K562 (cell line): ENCODE data around the gene PRR5. TPM values are rescaled to one million over a fixed set of nuclear protein-coding genes. Genes with fewer than 3 reads are reported as not detected.

Experiments
- ATAC-seq: fragments of 200-7000 bp; cut with Tn5 transposase; 3 replicates; pipeline ENCODE4 v1.9.1; 2020; ENCODE audit warnings: moderate library complexity
- BruUV-seq: library from RNA; stranded (reverse); fragments of 400-500 nt; replicated peaks from 2 replicates; lab custom pipeline; 2021; lab: Mats Ljungman, UMichigan
- CTCF ChIA-PET: fragments of 300-600 bp; formaldehyde crosslinking; extraction: SDS; loops from one replicate; lab custom pipeline; 2021; ENCODE audit warnings: low intra/inter-chr PET ratio; lab: Yijun Ruan, JAX
- POLR2A ChIA-PET: fragments of 300-600, 350-650 bp; sonication (Branson Sonifier 250); formaldehyde crosslinking; extraction: SDS; loops from one replicate; lab custom pipeline; 2021; ENCODE audit warnings: antibody characterized with exemption, inconsistent platforms; lab: Yijun Ruan, JAX
- DNase-seq, 4 experiments: peaks; one replicate each; pipeline versions ENCODE4 v3.0.0 to v3.0.0-alpha.2; 2011 to 2018; ENCODE audit warnings: low spot score in 3 of 4, mixed read lengths in 3 of 4; ENCODE audit errors: extremely low read depth in 1 of 4
- FAIRE-seq: peaks from 2 replicates; lab custom pipeline; 2011; peaks lifted over from hg19 to GRCh38; lab: Jason Lieb, UNC
- H2AFZ ChIP-seq: 2 replicates; pipeline ENCODE4 v1.6.0; 2011; ENCODE audit warnings: low read depth, low read length, control low read depth, inconsistent platforms
- H3K27ac ChIP-seq: fragments of 200-600 bp; 3 replicates; pipeline ENCODE4 v1.8.0; 2011; ENCODE audit warnings: low read depth, mild to moderate bottlenecking, control low read depth, inconsistent platforms, low read length, moderate library complexity, mixed read lengths; ENCODE audit errors: extremely low read depth
- H3K27me3 ChIP-seq, 2 experiments: fragments of 300-600 bp in 1 of 2; 2 replicates in 1 of 2; 3 replicates in 1 of 2; pipeline versions ENCODE4 v1.6.0 to v1.8.0; 2011; ENCODE audit warnings: inconsistent platforms in 2 of 2, low read length in 2 of 2, mild to moderate bottlenecking in 1 of 2, mixed read lengths in 1 of 2, moderate library complexity in 1 of 2; ENCODE audit not compliant: control insufficient read depth in 2 of 2, insufficient read depth in 2 of 2
- H3K36me3 ChIP-seq: fragments of 300-600 bp; 3 replicates; pipeline ENCODE4 v1.8.0; 2011; ENCODE audit warnings: mild to moderate bottlenecking, low read length, inconsistent platforms; ENCODE audit not compliant: control insufficient read depth, insufficient read depth
- H3K4me1 ChIP-seq, 2 experiments: fragments of 200-600 bp in 1 of 2; replicated peaks in 1 of 2; 2 replicates in 1 of 2; 3 replicates in 1 of 2; pipeline versions ENCODE4 v1.5.1 to v1.8.0; 2011; ENCODE audit warnings: inconsistent platforms in 2 of 2, low read length in 2 of 2, mild to moderate bottlenecking in 1 of 2, mixed read lengths in 1 of 2, moderate library complexity in 1 of 2; ENCODE audit not compliant: control insufficient read depth in 2 of 2, insufficient read depth in 2 of 2
- H3K4me2 ChIP-seq: 2 replicates; pipeline ENCODE4 v1.6.1; 2011; ENCODE audit warnings: low read length, control low read depth, inconsistent platforms, mixed read lengths; ENCODE audit not compliant: insufficient read depth
- H3K4me3 ChIP-seq: fragments of 200-600 bp; sonication (generic), shearing (Covaris generic); 2 replicates; pipeline ENCODE4 v1.5.1; 2016; ENCODE audit warnings: control low read depth, inconsistent platforms
- H3K79me2 ChIP-seq: fragments of 200-600 bp; 3 replicates; pipeline ENCODE4 v1.8.0; 2011; ENCODE audit warnings: low read length, inconsistent platforms; ENCODE audit not compliant: control insufficient read depth, insufficient read depth
- H3K9ac ChIP-seq, 2 experiments: 2 replicates each; pipeline versions ENCODE4 v1.6.0 to v1.6.1; 2011; ENCODE audit warnings: low read depth in 2 of 2, low read length in 2 of 2, control low read depth in 1 of 2, inconsistent platforms in 1 of 2, mild to moderate bottlenecking in 1 of 2, mixed read lengths in 1 of 2; ENCODE audit not compliant: insufficient read depth in 1 of 2
- H3K9me1 ChIP-seq: one replicate; pipeline ENCODE4 v1.6.0; 2011; ENCODE audit warnings: inconsistent platforms, mild to moderate bottlenecking, low read length, moderate library complexity; ENCODE audit not compliant: control insufficient read depth, insufficient read depth
- H3K9me3 ChIP-seq: replicated peaks from 2 replicates; pipeline ENCODE4 v1.5.1; 2011; ENCODE audit warnings: low read depth, low read length, inconsistent platforms; ENCODE audit not compliant: control insufficient read depth, insufficient read depth
- H4K20me1 ChIP-seq: replicated peaks from 2 replicates; pipeline ENCODE4 v1.6.1; 2011; ENCODE audit warnings: low read length, inconsistent platforms, mixed read lengths; ENCODE audit not compliant: control insufficient read depth, insufficient read depth
- BCL6 ChIP-seq: fragments of 250-450 bp; sonication (Bioruptor Pico); IDR thresholded peaks from 2 replicates; pipeline ENCODE4 v1.4.0; 2020
- FOXJ3 ChIP-seq: sonication (generic); formaldehyde crosslinking; IDR thresholded peaks from 2 replicates; pipeline ENCODE4 v1.4.0; 2020; ENCODE audit warnings: mild to moderate bottlenecking, missing genetic modification reagents
- RAD21 ChIP-seq, 2 experiments: fragments of 250-450 bp in 1 of 2; fragments of 450-650 bp in 1 of 2; sonication (Bioruptor Pico) in 1 of 2; formaldehyde crosslinking in 1 of 2; IDR thresholded peaks in 1 of 2; conservative IDR thresholded peaks in 1 of 2; 2 replicates each; pipeline versions ENCODE4 v1.4.0 to v1.8.0; 2020 to 2022; ENCODE audit warnings: mild to moderate bottlenecking in 2 of 2, moderate library complexity in 1 of 2
- SMC3 ChIP-seq: conservative IDR thresholded peaks from 2 replicates; pipeline ENCODE4 v1.6.1; 2011; ENCODE audit warnings: low read depth, low read length, improper control_type of control experiment; ENCODE audit not compliant: insufficient read depth
- ZNF263 ChIP-seq: sonication (generic); formaldehyde crosslinking; IDR thresholded peaks from 2 replicates; pipeline ENCODE4 v1.8.0; 2022; ENCODE audit warnings: mild to moderate bottlenecking, missing genetic modification reagents, borderline replicate concordance
- WGBS: fragments of 100-300 bp; shearing (Covaris generic); methylation state at CpG from one replicate; pipeline ENCODE4 v1.1.6; 2016; ENCODE audit warnings: low coverage, mixed read lengths; ENCODE audit not compliant: insufficient coverage; ENCODE audit errors: missing lambda C conversion rate; 5-methylcytosine and 5-hydroxymethylcytosine counted together
- in situ Hi-C: fragments of 300-500 bp; cut with MboI; formaldehyde crosslinking; loops from 4 replicates; pipeline ENCODE4 v1.15.0; 2018; ENCODE audit warnings: inconsistent platforms, mixed read lengths
- intact Hi-C: fragments of 100-400 bp; cut with micrococcal nuclease; formaldehyde crosslinking; loops from 2 replicates; pipeline ENCODE4 v1.14.2; 2022
- polyA plus RNA-seq, 8 experiments: library from polyadenylated mRNA; depleted of rRNA in 4 of 8; stranded (reverse) in 5 of 8; unstranded in 3 of 8; fragments of >200 nt; fragmentation: Nextera tagmentation in 2 of 8; fragmentation: Illumina TruSeq in 1 of 8; extraction: Ambion mirVana in 2 of 8; extraction: Trizol in 1 of 8; gene quantifications; 2 replicates each; pipeline versions ENCODE4 v1.2.1 to v1.2.3, GENCODE V29; 2011 to 2014; ENCODE audit warnings: inconsistent platforms in 1 of 8, missing spikeins in 1 of 8
- total RNA-seq, 7 experiments: library from RNA; depleted of rRNA in 6 of 7; stranded (reverse); fragments of >200 nt in 6 of 7; fragmentation: Illumina TruSeq in 2 of 7; extraction: Trizol in 2 of 7; gene quantifications; 2 replicates each; pipeline versions ENCODE4 v1.2.1 to v1.2.3, GENCODE V29; 2011 to 2021; ENCODE audit warnings: low replicate concordance in 1 of 7
- TF ChIP-seq, protein P1 (sequence below), 2 experiments: fragments of 450-650 bp; formaldehyde crosslinking in 1 of 2; IDR thresholded peaks; 2 replicates each; pipeline versions ENCODE4 v1.4.0 to v1.6.1; 2014 to 2020; ENCODE audit warnings: mild to moderate bottlenecking in 2 of 2, borderline replicate concordance in 1 of 2, low read depth in 1 of 2
- TF ChIP-seq, protein P2 (sequence below): IDR thresholded peaks from 2 replicates; pipeline ENCODE4 v1.6.1; 2011; ENCODE audit warnings: borderline replicate concordance, low read depth, mild to moderate bottlenecking, moderate library complexity, low read length; ENCODE audit not compliant: insufficient read depth, poor library complexity, severe bottlenecking

PRR5 gene
- total and polyA plus RNA-seq, 9 of the 15 experiments (the other 6 are each of a cell fraction or from before 2014, with no cell fraction given), result 0.13 to 21.0 (median 7.5) TPM

DNA sequence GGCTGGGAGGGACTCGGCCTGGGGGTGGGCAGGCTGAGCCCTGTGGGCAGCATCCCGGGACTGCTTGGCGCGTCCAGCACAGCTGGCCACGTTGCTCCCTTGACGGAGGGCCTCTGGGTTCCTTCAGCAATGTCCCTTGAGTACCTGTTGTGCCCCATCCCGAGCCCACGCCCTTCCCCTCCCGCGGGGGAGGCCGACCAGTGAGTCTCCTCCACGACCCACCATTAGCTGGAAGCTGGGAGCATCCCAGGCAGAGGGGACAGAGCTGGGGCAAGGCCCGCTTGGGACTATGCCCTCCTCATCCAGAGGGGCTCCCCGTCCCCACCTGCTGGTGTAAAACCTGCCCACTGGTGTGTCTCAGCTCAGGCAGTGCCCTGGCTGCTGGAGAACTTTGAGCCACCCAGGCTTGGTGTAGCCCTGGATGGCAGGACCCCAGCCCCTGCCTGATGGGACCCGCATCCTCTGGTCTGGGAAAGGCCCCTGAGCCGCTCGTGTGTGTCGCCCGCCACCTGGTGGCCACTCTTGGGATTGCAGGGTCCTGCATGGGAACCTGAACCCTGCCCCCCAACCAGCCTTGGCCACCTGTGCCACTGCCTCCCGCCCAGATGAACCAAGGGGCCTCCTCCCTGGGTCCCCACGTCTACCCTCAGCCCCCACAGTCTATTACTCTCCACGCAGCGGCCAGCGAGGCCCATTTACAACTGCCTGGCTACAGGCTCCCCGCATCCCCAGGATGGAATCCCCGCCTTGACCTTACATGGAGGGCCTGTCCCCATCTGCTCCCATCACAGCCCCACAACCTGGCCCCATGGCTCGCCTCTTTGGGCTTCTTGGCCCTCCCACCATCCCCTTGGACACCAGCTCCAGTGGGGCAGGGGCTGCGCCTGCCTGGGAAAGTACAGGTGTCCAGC, 33.8 kb downstream of the PRR5 start:
- Histone ChIP-seq H3K4me2 (no peak overlapping the region), H3K4me3 (no peak overlapping the region), H3K36me3 (no peaks in the 10 kb centered on the region; the same call in 2 of the 3 replicates), H3K9me1 (no peaks in the 10 kb centered on the region), H3K4me1 (peaks cover 0 to 50% of the 10 kb centered on the region in 2 experiments; a peak in 2 of 5 replicates), H4K20me1 (peaks cover 25% of the 10 kb centered on the region), H3K9ac (no peak overlapping the region; a peak in 1 of 4 replicates), H3K27me3 (no peaks in the 10 kb centered on the region), H2AFZ (no peak overlapping the region), H3K9me3 (no peaks in the 10 kb centered on the region), H3K79me2 (no peaks in the 10 kb centered on the region), H3K27ac (no peak overlapping the region)
- intact Hi-C loops, result loop anchor here (1.0 to 5.0 kb wide), 2 partner anchors 38 to 53 kb away; no protein-coding TSS in a partner anchor
- ATAC-seq (peak; percentile 82), FAIRE-seq (peak; percentile 15), DNase-seq (peak; percentile 70 to 76 (median 73))
- ChIA-PET POLR2A (interaction anchor here (0.6 kb wide), 1 partner anchor 25 kb away, joined by 3 read pairs; no protein-coding TSS in a partner anchor), CTCF (interaction anchor here (0.6 to 4.0 kb wide), 3 partner anchors 36 to 51 kb away, joined by 3 to 31 read pairs (median 22); no protein-coding TSS in a partner anchor)
- WGBS, result 13% methylated on average over 20 of the region's 28 CpGs
- no TSS peak for BruUV-seq
- in situ Hi-C loops, result no loop called here
- TF ChIP-seq BCL6 (CRISPR knock-in tag), result no peak
- peak; percentile 57; the same call in 1 of the 2 replicates for TF ChIP-seq SMC3
- no peak for TF ChIP-seq FOXJ3 (CRISPR knock-in tag)
- TF ChIP-seq ZNF263 (CRISPR knock-in tag), result no peak
- TF ChIP-seq, protein P1, sequence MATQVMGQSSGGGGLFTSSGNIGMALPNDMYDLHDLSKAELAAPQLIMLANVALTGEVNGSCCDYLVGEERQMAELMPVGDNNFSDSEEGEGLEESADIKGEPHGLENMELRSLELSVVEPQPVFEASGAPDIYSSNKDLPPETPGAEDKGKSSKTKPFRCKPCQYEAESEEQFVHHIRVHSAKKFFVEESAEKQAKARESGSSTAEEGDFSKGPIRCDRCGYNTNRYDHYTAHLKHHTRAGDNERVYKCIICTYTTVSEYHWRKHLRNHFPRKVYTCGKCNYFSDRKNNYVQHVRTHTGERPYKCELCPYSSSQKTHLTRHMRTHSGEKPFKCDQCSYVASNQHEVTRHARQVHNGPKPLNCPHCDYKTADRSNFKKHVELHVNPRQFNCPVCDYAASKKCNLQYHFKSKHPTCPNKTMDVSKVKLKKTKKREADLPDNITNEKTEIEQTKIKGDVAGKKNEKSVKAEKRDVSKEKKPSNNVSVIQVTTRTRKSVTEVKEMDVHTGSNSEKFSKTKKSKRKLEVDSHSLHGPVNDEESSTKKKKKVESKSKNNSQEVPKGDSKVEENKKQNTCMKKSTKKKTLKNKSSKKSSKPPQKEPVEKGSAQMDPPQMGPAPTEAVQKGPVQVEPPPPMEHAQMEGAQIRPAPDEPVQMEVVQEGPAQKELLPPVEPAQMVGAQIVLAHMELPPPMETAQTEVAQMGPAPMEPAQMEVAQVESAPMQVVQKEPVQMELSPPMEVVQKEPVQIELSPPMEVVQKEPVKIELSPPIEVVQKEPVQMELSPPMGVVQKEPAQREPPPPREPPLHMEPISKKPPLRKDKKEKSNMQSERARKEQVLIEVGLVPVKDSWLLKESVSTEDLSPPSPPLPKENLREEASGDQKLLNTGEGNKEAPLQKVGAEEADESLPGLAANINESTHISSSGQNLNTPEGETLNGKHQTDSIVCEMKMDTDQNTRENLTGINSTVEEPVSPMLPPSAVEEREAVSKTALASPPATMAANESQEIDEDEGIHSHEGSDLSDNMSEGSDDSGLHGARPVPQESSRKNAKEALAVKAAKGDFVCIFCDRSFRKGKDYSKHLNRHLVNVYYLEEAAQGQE (IDR thresholded peaks at IDR 0.05; ENCODE audit: borderline replicate concordance), result peak; percentile 62; the same call in 1 of the 2 replicates
- TF ChIP-seq, protein P1 (CRISPR knock-in tag; IDR thresholded peaks at IDR 0.05; ENCODE audit: low read depth), result no peak
- TF ChIP-seq, protein P2, sequence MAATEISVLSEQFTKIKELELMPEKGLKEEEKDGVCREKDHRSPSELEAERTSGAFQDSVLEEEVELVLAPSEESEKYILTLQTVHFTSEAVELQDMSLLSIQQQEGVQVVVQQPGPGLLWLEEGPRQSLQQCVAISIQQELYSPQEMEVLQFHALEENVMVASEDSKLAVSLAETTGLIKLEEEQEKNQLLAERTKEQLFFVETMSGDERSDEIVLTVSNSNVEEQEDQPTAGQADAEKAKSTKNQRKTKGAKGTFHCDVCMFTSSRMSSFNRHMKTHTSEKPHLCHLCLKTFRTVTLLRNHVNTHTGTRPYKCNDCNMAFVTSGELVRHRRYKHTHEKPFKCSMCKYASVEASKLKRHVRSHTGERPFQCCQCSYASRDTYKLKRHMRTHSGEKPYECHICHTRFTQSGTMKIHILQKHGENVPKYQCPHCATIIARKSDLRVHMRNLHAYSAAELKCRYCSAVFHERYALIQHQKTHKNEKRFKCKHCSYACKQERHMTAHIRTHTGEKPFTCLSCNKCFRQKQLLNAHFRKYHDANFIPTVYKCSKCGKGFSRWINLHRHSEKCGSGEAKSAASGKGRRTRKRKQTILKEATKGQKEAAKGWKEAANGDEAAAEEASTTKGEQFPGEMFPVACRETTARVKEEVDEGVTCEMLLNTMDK, result peak; percentile 15
- TF ChIP-seq RAD21 (CRISPR knock-in tag; conservative IDR thresholded peaks at IDR 0.05 in 1 of 2, IDR thresholded peaks at IDR 0.05 in 1 of 2), result peak; percentile 41 to 77
